Choroid plexus epithelial cell (primary cell): ENCODE results near the gene CHST11.

Experiments
- DNase-seq: peaks from one replicate; pipeline ENCODE4 v3.0.0-alpha.2; 2010; ENCODE audit warnings: low read depth
- H3K4me3 ChIP-seq: 2 replicates; pipeline ENCODE4 v1.5.1; 2011; ENCODE audit warnings: low read depth, mild to moderate bottlenecking, control low read depth, low read length, moderate library complexity
- TF ChIP-seq, protein P1 (sequence below): conservative IDR thresholded peaks from 2 replicates; pipeline ENCODE4 v1.5.1; 2011; ENCODE audit warnings: low read depth, mild to moderate bottlenecking, control low read depth, inconsistent platforms, low read length, moderate library complexity

The CHST11 gene

DNA sequence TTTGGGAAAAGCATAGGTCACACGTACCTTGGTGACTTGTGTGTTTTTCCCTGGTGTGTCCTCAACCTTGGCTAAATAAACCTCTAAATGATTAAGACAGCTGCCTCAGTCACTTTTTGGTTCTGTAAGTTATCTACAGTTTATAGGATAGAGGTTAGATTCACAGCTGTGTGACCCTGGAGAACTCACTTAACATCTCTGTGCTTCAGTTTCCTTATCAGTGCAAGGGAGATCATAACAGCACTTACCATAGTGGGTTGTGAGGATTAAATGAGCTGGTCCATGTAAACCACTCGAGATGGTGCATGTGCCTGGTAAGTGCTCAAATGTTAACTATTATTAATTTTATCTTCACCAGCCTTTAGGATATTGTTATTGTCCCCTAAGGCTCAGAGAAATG lies 35.4 kb upstream of the CHST11 start:
- no peak for DNase-seq
- no peak overlapping the region for H3K4me3 ChIP-seq
- TF ChIP-seq, protein P1, sequence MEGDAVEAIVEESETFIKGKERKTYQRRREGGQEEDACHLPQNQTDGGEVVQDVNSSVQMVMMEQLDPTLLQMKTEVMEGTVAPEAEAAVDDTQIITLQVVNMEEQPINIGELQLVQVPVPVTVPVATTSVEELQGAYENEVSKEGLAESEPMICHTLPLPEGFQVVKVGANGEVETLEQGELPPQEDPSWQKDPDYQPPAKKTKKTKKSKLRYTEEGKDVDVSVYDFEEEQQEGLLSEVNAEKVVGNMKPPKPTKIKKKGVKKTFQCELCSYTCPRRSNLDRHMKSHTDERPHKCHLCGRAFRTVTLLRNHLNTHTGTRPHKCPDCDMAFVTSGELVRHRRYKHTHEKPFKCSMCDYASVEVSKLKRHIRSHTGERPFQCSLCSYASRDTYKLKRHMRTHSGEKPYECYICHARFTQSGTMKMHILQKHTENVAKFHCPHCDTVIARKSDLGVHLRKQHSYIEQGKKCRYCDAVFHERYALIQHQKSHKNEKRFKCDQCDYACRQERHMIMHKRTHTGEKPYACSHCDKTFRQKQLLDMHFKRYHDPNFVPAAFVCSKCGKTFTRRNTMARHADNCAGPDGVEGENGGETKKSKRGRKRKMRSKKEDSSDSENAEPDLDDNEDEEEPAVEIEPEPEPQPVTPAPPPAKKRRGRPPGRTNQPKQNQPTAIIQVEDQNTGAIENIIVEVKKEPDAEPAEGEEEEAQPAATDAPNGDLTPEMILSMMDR = no peak

DNA sequence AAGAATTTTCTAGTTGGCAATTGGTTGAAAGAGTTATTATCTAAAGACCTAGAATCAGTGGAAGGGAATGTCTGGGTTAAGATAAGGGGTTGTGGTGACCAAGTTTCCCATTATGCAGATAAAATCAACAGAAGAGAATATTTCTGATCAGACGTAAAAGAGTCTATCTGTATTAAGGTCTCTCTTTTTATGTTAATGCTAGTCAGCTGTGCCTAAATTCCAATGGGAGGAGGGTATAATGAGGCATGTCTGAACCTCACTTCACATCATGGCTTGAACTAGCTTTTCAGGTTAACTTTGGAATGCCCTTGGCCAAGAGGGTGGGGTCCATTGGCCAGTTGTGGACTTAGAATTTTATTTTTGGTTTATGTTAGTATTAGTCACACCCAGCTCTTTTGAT lies 34.3 kb upstream of the CHST11 start:
- DNase-seq = no peak
- no peak overlapping the region for H3K4me3 ChIP-seq
- TF ChIP-seq, protein P1 = no peak

DNA sequence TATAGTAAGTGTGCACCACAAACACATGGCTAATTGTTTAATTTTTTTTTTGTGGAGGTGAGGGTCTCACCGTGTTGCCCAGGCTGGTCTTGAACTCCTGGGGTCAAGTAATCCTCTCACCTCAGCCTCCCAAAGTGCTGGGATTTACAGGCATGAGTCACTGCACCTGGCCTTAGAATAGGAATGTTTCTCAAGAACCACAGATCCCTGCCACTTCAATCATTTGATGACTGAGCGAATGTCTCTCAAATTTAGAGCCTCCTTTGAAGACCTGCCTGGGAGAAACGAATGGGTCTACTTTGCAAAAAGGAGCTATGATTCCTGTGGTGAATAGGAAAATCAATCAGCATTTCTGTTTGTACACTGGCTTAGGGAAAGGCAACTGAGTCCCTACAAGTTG lies 33.5 kb upstream of the CHST11 start:
- no peak overlapping the region for H3K4me3 ChIP-seq
- TF ChIP-seq, protein P1 = no peak

DNA sequence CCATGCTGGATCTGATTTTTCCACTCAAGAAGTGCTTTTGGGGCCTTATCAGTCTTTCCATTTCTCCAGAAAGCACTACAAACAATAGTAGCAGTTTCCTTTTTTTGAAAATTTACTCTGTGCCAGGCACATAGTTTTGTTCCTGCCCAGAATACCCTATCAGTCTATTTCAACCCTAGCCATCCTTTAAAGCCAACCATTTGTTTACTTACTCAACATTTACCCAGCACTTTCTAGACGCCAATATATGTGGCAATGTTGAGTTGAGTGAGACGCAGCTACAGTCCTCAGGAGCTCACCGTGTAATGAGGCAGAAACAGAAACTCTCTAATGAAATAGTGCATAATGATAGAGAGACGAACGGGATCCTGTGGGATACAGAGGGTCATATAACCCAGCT lies 32.9 kb upstream of the CHST11 start:
- no peak for DNase-seq
- no peak overlapping the region for H3K4me3 ChIP-seq
- TF ChIP-seq, protein P1 = no peak

More for the DNA sequence above, 33.5 kb upstream of the CHST11 start:
- no peak for DNase-seq

DNA sequence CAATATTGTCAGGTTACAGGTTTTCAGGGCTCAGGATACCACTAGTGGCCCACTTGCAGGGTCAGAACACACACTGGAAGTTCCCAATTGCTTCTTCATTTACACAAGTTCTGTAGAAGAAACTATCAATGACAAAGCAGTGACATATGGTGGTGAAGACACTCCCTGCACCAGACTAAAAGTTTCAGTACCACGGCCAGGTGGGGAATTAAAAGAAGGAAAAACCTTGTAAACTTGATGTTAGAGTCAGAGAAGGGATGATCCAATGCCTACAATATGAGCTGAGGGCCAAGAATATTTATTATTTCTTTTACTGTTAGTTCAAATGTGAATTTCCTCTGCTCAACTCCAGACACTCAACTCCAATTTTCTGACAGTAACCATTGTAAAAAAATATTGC lies 31.8 kb upstream of the CHST11 start:
- DNase-seq = no peak
- no peak overlapping the region for H3K4me3 ChIP-seq
- TF ChIP-seq, protein P1 = no peak

DNA sequence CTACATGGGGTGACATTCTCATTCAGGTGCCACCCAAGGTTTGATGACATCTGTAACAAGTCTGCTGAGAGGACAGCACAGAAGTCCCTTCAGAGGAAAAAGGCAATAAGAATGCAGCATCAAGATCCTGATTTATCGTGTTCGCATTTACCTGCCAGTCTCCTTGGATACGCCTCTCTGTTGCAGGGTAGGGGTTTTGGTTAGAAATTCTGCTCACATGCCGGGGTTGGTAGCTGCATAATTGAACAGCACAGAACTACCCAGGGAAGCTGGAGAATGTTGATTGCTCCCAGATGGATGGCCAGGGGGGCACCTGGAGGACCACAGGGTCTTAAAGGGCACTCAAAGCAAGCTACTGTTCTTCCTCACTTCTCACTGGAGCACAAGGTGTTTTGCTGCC lies 31.1 kb upstream of the CHST11 start:
- TF ChIP-seq, protein P1 = no peak
- no peak for DNase-seq
- no peak overlapping the region for H3K4me3 ChIP-seq

DNA sequence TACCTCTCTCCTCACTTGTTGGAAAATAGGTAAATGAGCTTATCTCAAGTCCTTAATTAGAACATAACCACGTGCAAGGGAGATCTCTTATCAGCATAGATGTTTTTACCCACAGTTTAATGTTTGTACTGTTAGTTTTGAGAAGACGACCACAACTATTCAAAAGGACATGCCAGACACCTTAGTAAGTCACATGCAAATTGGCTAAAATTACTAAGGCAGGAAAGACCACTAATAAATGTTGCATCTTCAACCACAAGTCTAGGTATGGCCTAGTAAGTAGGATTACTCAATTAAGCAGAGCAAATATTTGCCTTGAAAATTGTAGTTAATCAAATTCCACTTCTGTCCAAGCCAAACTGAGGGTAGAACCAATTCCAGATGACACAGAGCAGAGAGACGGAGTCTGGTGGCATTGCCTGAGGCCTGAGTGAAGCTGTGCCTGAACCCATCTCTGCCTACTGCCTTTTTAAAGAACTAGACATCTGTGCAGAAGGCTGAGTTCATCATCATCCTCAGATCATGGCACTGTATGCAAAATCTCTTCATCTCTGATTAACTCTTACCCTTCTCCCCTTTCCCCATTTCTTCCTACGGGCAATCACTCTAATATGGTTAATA lies 29.7 kb upstream of the CHST11 start:
- TF ChIP-seq, protein P1 = no peak
- DNase-seq = peak; percentile 73

More for the DNA sequence above, 29.7 kb upstream of the CHST11 start:
- H3K4me3 ChIP-seq = no peak overlapping the region
